H9 (cell line): ENCODE results near the gene SLC4A1. TPM values are rescaled to one million over a fixed set of nuclear protein-coding genes. Genes with fewer than 3 reads are reported as not detected.

Experiments used
- DNase-seq: peaks from one replicate; pipeline ENCODE4 v3.0.0-alpha.2; 2017
- H2AFZ ChIP-seq: one replicate; pipeline ENCODE4 v1.6.1; 2013; ENCODE audit warnings: mild to moderate bottlenecking, low read length, control low read depth, moderate library complexity
- H2AK5ac ChIP-seq: 2 replicates; pipeline ENCODE4 v1.6.1; 2013; ENCODE audit warnings: low read length, control low read depth, mixed read lengths; ENCODE audit not compliant: insufficient read length
- H2BK120ac ChIP-seq: one replicate; pipeline ENCODE4 v1.6.1; 2013; ENCODE audit warnings: low read depth, mild to moderate bottlenecking, low read length, control low read depth, inconsistent platforms; ENCODE audit not compliant: poor library complexity, severe bottlenecking
- H2BK12ac ChIP-seq: 2 replicates; pipeline ENCODE4 v1.6.1; 2013; ENCODE audit warnings: low read length, control low read depth, mixed read lengths, low read depth; ENCODE audit not compliant: insufficient read length
- H2BK15ac ChIP-seq: 2 replicates; pipeline ENCODE4 v1.6.1; 2013; ENCODE audit warnings: low read depth, low read length, control low read depth
- H2BK20ac ChIP-seq: one replicate; pipeline ENCODE4 v1.6.1; 2013; ENCODE audit warnings: low read depth, mild to moderate bottlenecking, low read length, control low read depth, inconsistent platforms; ENCODE audit not compliant: poor library complexity, severe bottlenecking
- H2BK5ac ChIP-seq: 2 replicates; pipeline ENCODE4 v1.6.1; 2013; ENCODE audit warnings: low read length, control low read depth, mixed read lengths; ENCODE audit not compliant: insufficient read length
- H3K14ac ChIP-seq: 2 replicates; pipeline ENCODE4 v1.6.1; 2013; ENCODE audit warnings: low read length, control low read depth; ENCODE audit not compliant: insufficient read depth
- H3K18ac ChIP-seq: 2 replicates; pipeline ENCODE4 v1.6.1; 2013; ENCODE audit warnings: low read depth, mild to moderate bottlenecking, mixed read lengths, low read length, control low read depth; ENCODE audit not compliant: insufficient read length
- H3K23ac ChIP-seq: 2 replicates; pipeline ENCODE4 v1.6.1; 2013; ENCODE audit warnings: low read length, control low read depth, mixed read lengths, low read depth; ENCODE audit not compliant: insufficient read length
- H3K23me2 ChIP-seq: 2 replicates; pipeline ENCODE4 v1.6.1; 2013; ENCODE audit warnings: low read depth, mild to moderate bottlenecking, mixed read lengths, low read length, control low read depth; ENCODE audit not compliant: insufficient read length, poor library complexity, severe bottlenecking
- H3K27ac ChIP-seq: 2 replicates; pipeline ENCODE4 v1.5.1; 2013; ENCODE audit warnings: low read length, control low read depth, mixed read lengths, low read depth; ENCODE audit not compliant: insufficient read length
- H3K27me3 ChIP-seq: 2 replicates; pipeline ENCODE4 v1.6.1; 2013; ENCODE audit warnings: low read length, control low read depth, inconsistent platforms; ENCODE audit not compliant: insufficient read depth
- H3K4ac ChIP-seq: 2 replicates; pipeline ENCODE4 v1.6.1; 2013; ENCODE audit warnings: low read depth, mild to moderate bottlenecking, control low read depth, inconsistent platforms, low read length, moderate library complexity
- H3K4me1 ChIP-seq: 2 replicates; pipeline ENCODE4 v1.6.1; 2013; ENCODE audit warnings: low read length, control low read depth, inconsistent platforms; ENCODE audit not compliant: insufficient read depth
- H3K4me2 ChIP-seq: 2 replicates; pipeline ENCODE4 v1.6.1; 2013; ENCODE audit warnings: low read length, control low read depth, mixed read lengths; ENCODE audit not compliant: insufficient read length, insufficient read depth
- H3K56ac ChIP-seq: 2 replicates; pipeline ENCODE4 v1.6.1; 2013; ENCODE audit warnings: low read depth, mild to moderate bottlenecking, mixed read lengths, low read length, control low read depth; ENCODE audit not compliant: insufficient read length
- H3K79me1 ChIP-seq: 2 replicates; pipeline ENCODE4 v1.6.1; 2013; ENCODE audit warnings: low read depth, mild to moderate bottlenecking, moderate library complexity, low read length, control low read depth, inconsistent platforms; ENCODE audit not compliant: insufficient read depth, poor library complexity, severe bottlenecking
- H3K79me2 ChIP-seq: 2 replicates; pipeline ENCODE4 v1.6.1; 2013; ENCODE audit warnings: low read length, control low read depth, inconsistent platforms; ENCODE audit not compliant: insufficient read depth
- H3K9ac ChIP-seq: 2 replicates; pipeline ENCODE4 v1.6.1; 2013; ENCODE audit warnings: low read length, control low read depth, mixed read lengths; ENCODE audit not compliant: insufficient read length; ENCODE audit errors: extremely low read depth
- H3K9me3 ChIP-seq: one replicate; pipeline ENCODE4 v1.6.1; 2013; ENCODE audit warnings: low read depth, low read length, inconsistent platforms; ENCODE audit not compliant: control insufficient read depth
- H3T11ph ChIP-seq: one replicate; pipeline ENCODE4 v1.6.1; 2013; ENCODE audit warnings: mild to moderate bottlenecking, low read length, control low read depth, inconsistent platforms
- H4K20me1 ChIP-seq: one replicate; pipeline ENCODE4 v1.6.1; 2013; ENCODE audit not compliant: control insufficient read depth, insufficient read length, insufficient read depth
- H4K5ac ChIP-seq: 2 replicates; pipeline ENCODE4 v1.6.1; 2013; ENCODE audit warnings: low read depth, mild to moderate bottlenecking, mixed read lengths, low read length, control low read depth; ENCODE audit not compliant: insufficient read length
- H4K8ac ChIP-seq: replicated peaks from 2 replicates; pipeline ENCODE4 v1.6.1; 2013; ENCODE audit warnings: low read length, control low read depth, mixed read lengths, low read depth; ENCODE audit not compliant: insufficient read length
- H4K91ac ChIP-seq: 2 replicates; pipeline ENCODE4 v1.6.1; 2013; ENCODE audit warnings: low read depth, mild to moderate bottlenecking, moderate library complexity, mixed read lengths, low read length, control low read depth; ENCODE audit not compliant: insufficient read length
- H3K27ac Mint-ChIP-seq, 3 experiments: 2 replicates in 2 of 3; 3 replicates in 1 of 3; pipeline ENCODE4 v1.8.0; 2020 to 2021; ENCODE audit warnings: mixed read lengths in 3 of 3, mild to moderate bottlenecking in 1 of 3, moderate library complexity in 1 of 3
- H3K27me3 Mint-ChIP-seq: 2 replicates; pipeline ENCODE4 v1.8.0; 2021; ENCODE audit warnings: low read depth, mild to moderate bottlenecking, moderate library complexity, mixed read lengths
- H3K36me3 Mint-ChIP-seq, 3 experiments: 2 replicates in 2 of 3; 3 replicates in 1 of 3; pipeline ENCODE4 v1.8.0; 2020 to 2021; ENCODE audit warnings: low read depth in 3 of 3, mixed read lengths in 3 of 3; ENCODE audit not compliant: insufficient read depth in 1 of 3
- H3K4me1 Mint-ChIP-seq, 2 experiments: 2 replicates each; pipeline ENCODE4 v1.8.0; 2020; ENCODE audit warnings: mixed read lengths in 2 of 2
- H3K4me3 Mint-ChIP-seq, 2 experiments: 2 replicates in 1 of 2; 3 replicates in 1 of 2; pipeline ENCODE4 v1.8.0; 2020 to 2021; ENCODE audit warnings: mild to moderate bottlenecking in 2 of 2, mixed read lengths in 2 of 2, moderate library complexity in 1 of 2
- H3K9me3 Mint-ChIP-seq, 2 experiments: 2 replicates in 1 of 2; 3 replicates in 1 of 2; pipeline ENCODE4 v1.8.0; 2020; ENCODE audit warnings: mild to moderate bottlenecking in 2 of 2, mixed read lengths in 2 of 2, moderate library complexity in 1 of 2
- CTCF ChIP-seq: fragments of 200-600 bp; sonication (generic); conservative IDR thresholded peaks from 3 replicates; pipeline ENCODE4 v1.8.0; 2021; ENCODE audit warnings: antibody characterized with exemption, mild to moderate bottlenecking
- WGBS: extraction: QIAGEN DNeasy Blood & Tissue Kit; methylation state at CpG from one replicate; pipeline ENCODE4 v1.1.7; 2013; ENCODE audit warnings: missing lambda C conversion rate, low lambda C conversion rate, mixed read lengths; ENCODE audit not compliant: insufficient read length; ENCODE audit errors: extremely low coverage; 5-methylcytosine and 5-hydroxymethylcytosine counted together
- total RNA-seq: library from RNA; stranded (reverse); gene quantifications from 2 replicates; pipeline ENCODE4 v1.2.1, GENCODE V29; 2021

The SLC4A1 gene
- total RNA-seq, 1 experiment from 2014 or later: not detected

GRCh38 chr17:44315760-44316731 lies 48.1 kb upstream of the SLC4A1 start:
- no CpG with 5 or more reads among the region's 38 CpGs for WGBS
- no peak overlapping the region for H2BK15ac ChIP-seq
- H3K4ac ChIP-seq: no peak overlapping the region
- peak overlapping the region; percentile 73 for H3K4me2 ChIP-seq
- no peaks in the 10 kb centered on the region for H3K79me2 ChIP-seq
- no peak overlapping the region for H3K23ac ChIP-seq
- no peaks in the 10 kb centered on the region for H3K79me1 ChIP-seq
- no peak for TF ChIP-seq CTCF
- H4K91ac ChIP-seq: no peak overlapping the region
- peaks cover 19% of the 10 kb centered on the region for H3K23me2 ChIP-seq
- H2AFZ ChIP-seq: no peak overlapping the region
- H3K56ac ChIP-seq: no peak overlapping the region
- H2AK5ac ChIP-seq: no peak overlapping the region
- H4K8ac ChIP-seq: no peak overlapping the region
- H2BK5ac ChIP-seq: no peak overlapping the region
- no peaks in the 10 kb centered on the region for H3K9me3 Mint-ChIP-seq
- no peak overlapping the region for H2BK120ac ChIP-seq
- H3K4me3 Mint-ChIP-seq: peak overlapping the region; percentile 63 to 79
- peaks cover 21 to 28% of the 10 kb centered on the region in 2 experiments for H3K4me1 Mint-ChIP-seq
- H3K14ac ChIP-seq: no peak overlapping the region
- H3K36me3 Mint-ChIP-seq: peaks cover 6 to 27% (median 15%) of the 10 kb centered on the region in 3 experiments; a peak in 6 of 7 replicates
- H2BK12ac ChIP-seq: no peak overlapping the region
- H4K5ac ChIP-seq: no peak overlapping the region
- no peaks in the 10 kb centered on the region; the same call in 1 of the 2 replicates for H3K4me1 ChIP-seq
- peak; percentile 98 for DNase-seq
- H2BK20ac ChIP-seq: no peak overlapping the region
- peak overlapping the region in 2 of 3 experiments; percentile 4 to 8; a peak in 3 of 7 replicates for H3K27ac Mint-ChIP-seq
- H3K9me3 ChIP-seq: no peaks in the 10 kb centered on the region
- H4K20me1 ChIP-seq: peaks cover 2% of the 10 kb centered on the region
- no peak overlapping the region for H3K27ac ChIP-seq
- H3K9ac ChIP-seq: no peak overlapping the region
- no peak overlapping the region for H3K18ac ChIP-seq
- peaks cover 38% of the 10 kb centered on the region for H3K27me3 Mint-ChIP-seq
- peaks cover 8% of the 10 kb centered on the region; the same call in 1 of the 2 replicates for H3K27me3 ChIP-seq
- no peak overlapping the region for H3T11ph ChIP-seq
